Brain microvascular endothelial cell (primary cell): ENCODE data around the gene ADGRE3.

Experiments used
- DNase-seq: peaks from one replicate; pipeline ENCODE4 v3.0.0-alpha.2; 2020
- H3K27ac ChIP-seq: fragments of 250-450 bp; sonication (Bioruptor Pico); 2 replicates; pipeline ENCODE4 v1.5.1; 2020; ENCODE audit warnings: mild to moderate bottlenecking, moderate library complexity
- H3K27me3 ChIP-seq: fragments of 250-450 bp; sonication (Bioruptor Pico); replicated peaks from 2 replicates; pipeline ENCODE4 v1.5.1; 2020; ENCODE audit warnings: mild to moderate bottlenecking
- H3K36me3 ChIP-seq: fragments of 250-450 bp; sonication (Bioruptor Pico); replicated peaks from 2 replicates; pipeline ENCODE4 v1.5.1; 2020; ENCODE audit warnings: mild to moderate bottlenecking
- H3K4me3 ChIP-seq: 2 replicates; pipeline ENCODE4 v1.5.1; 2011; ENCODE audit warnings: low read depth, mild to moderate bottlenecking, control low read depth, low read length, moderate library complexity
- in situ Hi-C: cut with HindIII; loops from 2 replicates; pipeline ENCODE4 v1.10.0; 2017; ENCODE audit warnings: low sequenced_read_pairs, low pct_ligation_motif_present
- TF ChIP-seq, protein P1 (sequence below): IDR thresholded peaks from 2 replicates; pipeline ENCODE4 v1.5.1; 2011; ENCODE audit warnings: low read depth, mild to moderate bottlenecking, moderate library complexity, low read length, control low read depth, inconsistent platforms; ENCODE audit errors: missing control alignments

ADGRE3 gene

GRCh38 chr19:14677464-14677863, 2.8 kb upstream of the ADGRE3 start:
- TF ChIP-seq, protein P1, sequence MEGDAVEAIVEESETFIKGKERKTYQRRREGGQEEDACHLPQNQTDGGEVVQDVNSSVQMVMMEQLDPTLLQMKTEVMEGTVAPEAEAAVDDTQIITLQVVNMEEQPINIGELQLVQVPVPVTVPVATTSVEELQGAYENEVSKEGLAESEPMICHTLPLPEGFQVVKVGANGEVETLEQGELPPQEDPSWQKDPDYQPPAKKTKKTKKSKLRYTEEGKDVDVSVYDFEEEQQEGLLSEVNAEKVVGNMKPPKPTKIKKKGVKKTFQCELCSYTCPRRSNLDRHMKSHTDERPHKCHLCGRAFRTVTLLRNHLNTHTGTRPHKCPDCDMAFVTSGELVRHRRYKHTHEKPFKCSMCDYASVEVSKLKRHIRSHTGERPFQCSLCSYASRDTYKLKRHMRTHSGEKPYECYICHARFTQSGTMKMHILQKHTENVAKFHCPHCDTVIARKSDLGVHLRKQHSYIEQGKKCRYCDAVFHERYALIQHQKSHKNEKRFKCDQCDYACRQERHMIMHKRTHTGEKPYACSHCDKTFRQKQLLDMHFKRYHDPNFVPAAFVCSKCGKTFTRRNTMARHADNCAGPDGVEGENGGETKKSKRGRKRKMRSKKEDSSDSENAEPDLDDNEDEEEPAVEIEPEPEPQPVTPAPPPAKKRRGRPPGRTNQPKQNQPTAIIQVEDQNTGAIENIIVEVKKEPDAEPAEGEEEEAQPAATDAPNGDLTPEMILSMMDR, result no peak
- in situ Hi-C loops, result no loop called here
- H3K27me3 ChIP-seq, result no peaks in the 10 kb centered on the region
- DNase-seq, result no peak
- no peak overlapping the region for H3K27ac ChIP-seq
- no peaks in the 10 kb centered on the region for H3K36me3 ChIP-seq
- no peak overlapping the region for H3K4me3 ChIP-seq

GRCh38 chr19:14676762-14677161, 2.1 kb upstream of the ADGRE3 start:
- in situ Hi-C loops, result no loop called here
- Histone ChIP-seq H3K27ac (no peak overlapping the region), H3K36me3 (no peaks in the 10 kb centered on the region), H3K4me3 (no peak overlapping the region), H3K27me3 (no peaks in the 10 kb centered on the region)
- TF ChIP-seq, protein P1, result no peak
- no peak for DNase-seq

- H3K27me3 ChIP-seq, result no peaks in the 10 kb centered on the region
- no peak overlapping the region for H3K4me3 ChIP-seq
- no peak for DNase-seq
- in situ Hi-C loops, result no loop called here
- no peaks in the 10 kb centered on the region for H3K36me3 ChIP-seq
- TF ChIP-seq, protein P1, result no peak
- H3K27ac ChIP-seq, result no peak overlapping the region
These were observed 1.6 kb downstream of the ADGRE3 start for GRCh38 chr19:14673088-14673487.

DNA sequence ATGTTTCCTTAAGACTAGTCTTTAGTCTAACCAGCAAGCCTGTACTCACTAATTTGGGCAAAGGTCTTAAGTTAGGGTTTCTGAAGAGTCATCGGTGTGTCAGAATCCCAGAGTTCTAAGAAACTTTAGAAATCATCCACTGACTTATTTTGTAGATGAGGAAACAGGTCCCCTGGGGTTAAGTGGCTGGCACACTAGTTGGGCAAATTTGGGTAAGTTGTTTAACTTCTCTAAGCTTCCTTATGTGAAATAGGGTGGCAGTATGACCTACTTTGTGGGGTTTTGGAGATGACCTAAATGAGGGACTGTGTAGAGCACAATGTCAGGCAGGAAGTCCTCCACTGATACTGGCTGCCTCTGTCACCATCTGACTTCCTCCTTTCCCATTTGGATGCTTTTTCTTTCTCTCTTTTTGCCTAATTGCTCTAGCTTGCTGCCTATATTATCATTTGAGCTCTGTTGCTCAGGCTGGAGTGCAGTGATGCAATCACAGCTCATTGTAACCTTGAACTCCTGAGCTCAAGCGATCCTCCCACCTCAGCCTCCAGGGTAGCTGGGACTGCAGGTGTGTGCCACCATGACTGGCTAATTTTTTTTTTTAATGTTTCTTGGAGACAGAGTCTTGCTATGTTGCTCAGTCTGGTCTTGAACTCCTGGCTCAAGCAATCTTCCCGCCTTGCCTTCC, 2.3 kb downstream of the ADGRE3 start:
- Histone ChIP-seq H3K27me3 (no peaks in the 10 kb centered on the region), H3K27ac (no peak overlapping the region), H3K36me3 (no peaks in the 10 kb centered on the region), H3K4me3 (no peak overlapping the region)
- DNase-seq, result no peak
- TF ChIP-seq, protein P1, result no peak
- in situ Hi-C loops, result no loop called here

DNA sequence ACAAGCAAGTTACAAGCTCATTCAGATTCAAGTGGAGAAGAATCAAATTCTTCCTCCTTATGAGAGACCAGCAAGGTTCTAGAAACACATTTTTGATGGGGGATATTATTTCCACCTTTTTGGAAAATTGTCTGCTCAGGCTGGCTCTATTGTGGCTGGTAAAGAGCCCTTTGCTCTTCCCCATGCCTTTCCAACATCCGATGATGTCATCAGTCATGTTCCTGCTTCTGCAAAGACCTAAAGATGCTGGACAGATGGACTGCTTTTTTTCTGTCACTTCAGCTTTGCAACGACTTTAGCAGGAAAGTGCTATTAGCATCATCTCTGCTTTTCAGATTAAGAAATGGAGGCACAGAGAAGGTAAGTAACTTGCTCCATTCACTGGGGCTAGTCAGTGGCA, 4.2 kb downstream of the ADGRE3 start:
- no peak overlapping the region for H3K27ac ChIP-seq
- no peak overlapping the region for H3K4me3 ChIP-seq
- H3K36me3 ChIP-seq, result no peaks in the 10 kb centered on the region
- TF ChIP-seq, protein P1, result no peak
- H3K27me3 ChIP-seq, result no peaks in the 10 kb centered on the region
- no peak for DNase-seq
- in situ Hi-C loops, result no loop called here

GRCh38 chr19:14669940-14670339, 4.7 kb downstream of the ADGRE3 start:
- Histone ChIP-seq H3K27ac (no peak overlapping the region), H3K4me3 (no peak overlapping the region), H3K27me3 (no peaks in the 10 kb centered on the region), H3K36me3 (no peaks in the 10 kb centered on the region)
- TF ChIP-seq, protein P1, result no peak
- in situ Hi-C loops, result no loop called here
- no peak for DNase-seq
